GM19035 (cell line): ENCODE measurements around the gene PACSIN1.

ENCODE experiments used
- ATAC-seq: cut with Tn5 transposase; IDR thresholded peaks from one replicate; pipeline ENCODE4 v1.9.1; 2021; ENCODE audit not compliant: unreplicated experiment

The PACSIN1 gene

DNA sequence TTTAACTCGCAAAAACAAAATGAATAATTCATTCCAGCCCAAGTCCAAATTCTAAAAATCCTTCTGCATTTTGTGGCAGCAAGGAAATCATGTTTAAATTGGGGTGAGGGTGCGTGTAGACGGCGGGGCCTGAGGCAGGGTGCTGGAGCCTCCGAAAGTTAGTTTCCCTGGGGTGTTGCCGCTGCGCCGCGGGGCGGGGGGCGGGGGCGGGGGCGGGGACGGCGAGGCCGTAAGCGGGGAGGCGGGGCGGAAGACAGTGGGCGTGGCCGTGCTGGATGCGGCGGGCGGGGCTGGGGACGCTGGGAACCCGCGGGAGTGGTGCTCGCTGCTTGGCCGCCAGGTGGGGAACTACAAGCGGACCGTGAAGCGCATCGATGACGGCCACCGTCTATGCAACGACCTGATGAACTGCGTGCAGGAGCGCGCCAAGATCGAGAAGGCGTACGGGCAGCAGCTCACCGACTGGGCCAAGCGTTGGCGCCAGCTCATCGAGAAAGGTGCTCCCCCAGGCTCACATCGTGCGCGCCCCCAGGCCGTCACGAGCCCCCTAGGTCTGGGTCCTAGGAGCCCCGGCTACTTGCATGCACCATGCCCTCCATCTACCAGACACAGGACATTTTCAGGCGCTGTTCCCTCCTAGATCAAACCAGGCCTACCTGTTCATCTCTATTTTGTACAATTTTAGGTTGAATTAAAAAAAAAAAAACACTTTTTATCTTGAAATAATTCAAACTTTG lies 61.3 kb downstream of the PACSIN1 start:
- peak; percentile 65 for ATAC-seq

DNA sequence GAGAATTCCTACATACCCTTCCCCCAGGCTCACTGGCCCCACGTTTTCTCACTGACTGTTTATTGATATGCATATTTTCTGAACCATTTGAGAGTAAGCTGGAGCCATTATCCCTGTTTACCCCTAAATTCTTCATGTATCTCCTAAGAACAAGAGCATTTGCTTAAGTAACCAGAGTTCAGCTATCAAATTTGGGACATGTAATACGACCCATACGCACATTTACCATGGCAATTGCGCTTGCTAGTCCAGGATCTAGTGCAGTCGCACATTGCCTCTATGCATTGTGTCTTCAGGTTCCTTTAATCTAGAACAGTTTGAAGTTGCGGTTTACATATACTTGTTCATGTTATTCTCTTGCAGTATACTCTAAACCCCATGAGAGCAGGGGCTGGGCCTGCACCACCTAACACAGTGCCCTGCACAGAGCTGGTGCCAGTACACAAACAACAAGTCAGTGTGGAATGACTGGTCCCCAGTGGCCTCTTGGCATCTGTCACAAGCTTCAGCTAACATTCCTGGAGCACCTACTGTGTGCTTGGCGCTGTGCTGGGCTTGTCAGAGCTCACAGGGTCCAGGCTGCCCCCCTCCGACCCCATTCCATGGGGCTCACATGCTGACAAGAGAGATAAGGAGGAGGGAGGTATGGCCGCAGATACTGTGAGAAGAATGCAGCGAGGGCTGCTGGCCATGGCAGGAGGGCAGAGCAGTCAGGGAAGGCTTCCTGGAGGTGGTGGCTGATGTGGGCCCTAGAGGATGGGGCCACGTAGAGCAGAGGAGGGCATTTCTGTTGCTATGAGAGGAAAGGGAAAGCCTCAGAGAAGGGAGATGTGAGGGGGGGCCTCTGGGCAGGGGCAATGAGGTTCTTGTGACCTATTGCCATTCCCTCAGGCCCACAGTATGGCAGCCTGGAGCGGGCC lies 62.1 kb downstream of the PACSIN1 start:
- ATAC-seq = no peak

DNA sequence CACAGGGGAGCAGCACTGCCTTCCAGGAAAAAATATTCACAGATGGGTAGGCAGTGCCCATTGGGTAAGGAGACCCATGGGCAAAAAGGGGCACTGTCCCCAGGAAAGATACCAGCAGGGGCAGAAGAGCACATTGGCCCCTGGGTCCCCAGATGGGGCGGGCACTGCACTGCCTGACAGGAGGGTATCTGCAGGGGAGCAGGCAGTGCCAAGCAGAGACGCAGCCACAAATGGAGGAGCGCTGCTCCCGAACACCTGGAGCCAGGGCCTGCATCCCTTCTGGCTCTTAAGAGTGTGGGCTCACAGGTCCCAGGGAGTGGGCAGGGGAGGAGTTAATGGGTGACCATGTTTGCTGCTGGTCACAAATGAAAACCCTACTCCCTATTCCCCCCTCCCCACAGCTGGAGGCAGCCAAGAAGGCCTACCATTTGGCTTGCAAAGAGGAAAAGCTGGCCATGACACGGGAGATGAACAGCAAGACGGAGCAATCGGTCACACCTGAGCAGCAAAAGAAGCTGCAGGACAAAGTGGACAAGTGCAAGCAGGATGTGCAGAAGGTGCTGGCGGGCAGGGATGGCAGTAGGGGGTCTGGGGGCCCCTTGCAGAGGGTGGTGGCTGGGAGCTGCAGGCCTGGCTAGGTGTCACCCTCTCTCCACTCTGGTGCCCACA lies 63.3 kb downstream of the PACSIN1 start:
- no peak for ATAC-seq

DNA sequence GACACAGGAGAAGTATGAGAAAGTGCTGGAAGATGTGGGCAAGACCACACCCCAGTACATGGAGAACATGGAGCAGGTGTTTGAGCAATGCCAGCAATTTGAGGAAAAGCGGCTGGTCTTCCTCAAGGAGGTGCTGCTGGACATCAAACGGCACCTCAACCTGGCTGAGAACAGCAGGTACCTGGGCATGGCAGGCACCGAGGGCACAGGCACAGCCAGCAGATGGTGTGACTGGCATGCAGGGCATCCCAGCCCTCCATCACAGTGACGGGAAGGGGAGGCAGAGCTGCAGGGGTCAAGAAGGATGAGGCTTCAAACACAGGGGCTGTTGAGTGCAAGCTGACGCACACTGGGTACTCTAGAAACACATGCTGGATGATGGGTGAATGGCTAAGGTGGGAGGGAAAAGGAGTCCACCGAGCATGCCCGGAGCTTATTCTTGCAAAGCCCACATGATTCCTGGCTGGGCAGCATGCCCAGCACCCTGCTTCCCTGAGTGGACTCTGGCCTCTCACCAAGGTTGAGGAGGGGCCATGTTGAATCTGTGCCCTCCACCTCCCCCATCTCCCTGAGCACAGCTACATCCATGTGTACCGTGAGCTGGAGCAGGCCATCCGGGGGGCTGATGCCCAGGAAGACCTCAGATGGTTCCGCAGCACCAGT lies 63.9 kb downstream of the PACSIN1 start:
- no peak for ATAC-seq

DNA sequence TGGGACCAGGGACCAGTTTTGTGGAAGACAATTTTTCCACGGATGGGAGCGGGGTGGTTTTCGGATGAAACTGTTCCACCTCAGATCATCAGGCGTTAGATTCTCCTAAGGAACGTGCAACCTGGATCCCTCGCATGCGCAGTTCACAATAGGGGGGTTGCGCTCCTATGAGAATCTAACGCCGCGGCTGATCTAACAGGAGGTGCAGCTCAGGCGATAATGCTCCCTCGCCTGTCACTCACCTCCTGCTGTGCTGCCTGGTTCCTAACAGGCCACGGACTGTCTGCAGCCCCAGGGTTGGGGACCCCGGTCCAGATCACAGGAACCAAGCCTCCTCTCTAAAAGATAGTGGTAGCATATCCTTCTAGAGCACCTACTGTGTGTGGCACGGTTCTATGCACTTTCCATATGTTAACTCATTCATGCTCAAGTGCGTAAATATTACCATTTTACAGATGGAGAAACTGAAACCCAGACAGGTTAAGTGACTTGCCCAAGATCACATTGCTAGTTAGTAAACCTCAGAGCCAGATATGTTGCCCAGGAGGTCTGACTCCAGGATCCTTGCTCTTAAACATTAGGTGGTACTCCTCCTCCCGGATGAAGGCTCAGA lies 65.0 kb downstream of the PACSIN1 start:
- ATAC-seq = no peak

DNA sequence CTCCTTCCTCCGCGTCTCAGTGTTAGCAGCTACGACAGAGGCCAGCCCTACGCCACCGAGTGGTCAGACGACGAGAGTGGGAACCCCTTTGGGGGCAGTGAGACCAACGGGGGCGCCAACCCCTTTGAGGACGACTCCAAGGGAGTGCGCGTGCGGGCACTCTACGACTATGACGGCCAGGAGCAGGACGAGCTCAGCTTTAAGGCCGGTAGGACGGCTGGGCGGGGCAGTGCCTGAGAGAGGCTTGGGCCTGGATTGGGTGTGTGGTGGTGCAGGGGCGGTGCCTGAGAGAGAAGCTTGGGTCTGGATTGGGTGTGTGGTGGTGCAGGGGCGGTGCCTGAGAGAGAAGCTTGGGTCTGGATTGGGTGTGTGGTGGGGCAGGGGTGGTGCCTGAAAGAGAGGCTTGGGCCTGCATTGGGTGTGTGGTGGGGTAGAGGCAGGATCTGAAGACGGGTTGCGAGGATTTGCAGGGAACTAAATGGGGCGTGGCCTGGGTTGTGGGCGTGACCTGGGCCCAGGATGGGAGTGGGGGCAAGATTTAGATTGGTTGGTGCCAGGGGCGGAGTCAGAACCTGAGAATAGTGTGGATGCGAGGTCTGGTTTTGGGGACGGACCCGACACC lies 65.8 kb downstream of the PACSIN1 start:
- peak; percentile 53 for ATAC-seq

DNA sequence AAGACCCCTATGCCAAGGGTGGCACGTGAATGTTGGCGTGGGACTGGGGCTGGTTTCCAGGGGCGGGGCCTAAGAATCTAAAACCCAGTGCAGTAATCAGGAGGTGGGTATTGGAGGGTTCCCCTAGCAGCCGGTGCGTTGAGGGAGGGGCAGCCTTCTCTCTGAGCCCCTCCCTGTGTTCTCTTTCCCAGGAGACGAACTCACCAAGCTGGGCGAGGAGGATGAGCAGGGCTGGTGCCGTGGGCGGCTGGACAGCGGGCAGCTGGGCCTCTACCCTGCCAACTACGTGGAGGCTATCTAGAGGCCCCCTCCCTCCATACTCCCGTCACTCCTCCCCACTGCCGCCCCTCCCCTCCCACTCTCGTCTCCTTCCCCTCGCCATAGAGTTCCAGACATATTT lies 66.4 kb downstream of the PACSIN1 start:
- no peak for ATAC-seq

DNA sequence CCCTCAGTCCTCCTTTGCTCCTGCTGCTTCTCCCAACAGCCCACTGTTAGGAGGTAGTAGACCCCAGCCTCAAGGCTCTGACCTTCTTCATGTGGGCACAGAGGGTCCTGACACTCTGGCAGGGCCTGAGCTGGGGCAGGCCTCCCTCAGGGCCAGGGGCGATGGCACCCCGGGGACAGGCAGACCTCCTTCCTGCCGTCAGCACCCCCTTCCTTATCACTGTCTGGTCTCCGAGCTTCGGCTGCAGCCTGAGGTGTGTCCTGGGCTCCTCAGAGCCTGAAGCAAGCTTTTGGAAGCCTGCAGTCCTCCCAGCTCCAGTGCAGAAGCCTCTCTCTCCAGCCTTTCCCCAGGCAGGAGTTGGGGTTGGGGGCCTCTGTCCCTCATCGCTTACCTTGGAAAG lies 68.3 kb downstream of the PACSIN1 start:
- no peak for ATAC-seq

DNA sequence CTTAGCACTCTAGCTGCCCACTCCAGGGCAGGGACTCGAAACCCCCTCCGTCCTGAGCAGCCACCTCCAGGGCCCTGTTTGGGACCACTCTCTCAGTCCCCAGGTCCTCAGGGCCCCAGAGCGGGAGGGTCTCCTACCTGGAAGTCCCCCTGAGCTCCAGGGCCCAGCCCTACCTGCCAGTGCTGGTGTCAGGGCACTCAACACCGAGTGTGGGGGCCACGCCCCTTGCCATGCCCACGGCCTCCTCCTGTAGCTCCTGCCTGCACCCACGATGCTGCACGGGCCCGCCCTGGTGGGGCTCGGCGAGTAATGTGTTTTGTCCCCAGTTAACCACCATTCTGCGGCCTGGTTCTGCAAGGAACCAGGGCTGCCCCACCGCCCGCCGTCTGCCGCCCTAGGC lies 68.8 kb downstream of the PACSIN1 start:
- no peak for ATAC-seq

DNA sequence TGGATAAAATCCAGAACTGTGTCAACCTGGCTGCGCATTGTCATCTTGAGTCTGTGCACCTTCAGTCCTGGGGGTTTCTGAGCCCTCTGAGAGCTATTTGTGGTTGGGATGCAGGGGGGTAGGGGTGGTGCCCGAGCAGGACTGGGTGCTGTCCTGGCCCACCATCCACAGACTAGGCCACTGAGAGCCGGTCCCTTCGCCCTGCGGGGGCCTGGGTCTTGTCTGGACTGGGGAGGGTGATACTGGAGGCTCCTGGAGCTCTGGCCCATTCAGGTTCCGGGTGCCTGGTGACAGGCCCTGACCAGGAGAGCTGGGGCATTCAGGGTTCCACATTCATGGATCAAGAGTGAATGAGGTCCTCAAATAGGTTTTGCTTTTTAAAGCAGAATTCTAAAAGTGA lies 69.3 kb downstream of the PACSIN1 start:
- ATAC-seq = no peak

DNA sequence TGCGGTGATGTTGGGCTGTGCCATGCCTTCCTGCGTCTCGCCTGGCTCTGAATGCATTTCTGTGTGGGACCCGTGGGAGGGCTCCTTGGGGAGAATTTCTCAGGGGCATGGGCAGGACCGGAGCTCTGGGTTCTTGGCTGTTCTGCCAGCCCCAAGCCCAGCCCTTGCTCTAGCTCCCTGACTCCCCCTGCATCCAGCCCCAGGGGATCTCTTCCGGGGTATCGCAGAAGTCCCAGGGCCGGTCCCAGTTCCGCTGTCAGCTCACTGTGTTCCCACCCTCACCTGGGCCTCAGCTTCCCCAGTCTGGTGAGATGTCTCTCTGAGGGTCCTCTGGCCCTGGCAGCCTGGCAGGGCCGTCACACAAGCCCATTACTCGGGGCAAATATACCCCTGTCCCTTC lies 69.8 kb downstream of the PACSIN1 start:
- no peak for ATAC-seq

DNA sequence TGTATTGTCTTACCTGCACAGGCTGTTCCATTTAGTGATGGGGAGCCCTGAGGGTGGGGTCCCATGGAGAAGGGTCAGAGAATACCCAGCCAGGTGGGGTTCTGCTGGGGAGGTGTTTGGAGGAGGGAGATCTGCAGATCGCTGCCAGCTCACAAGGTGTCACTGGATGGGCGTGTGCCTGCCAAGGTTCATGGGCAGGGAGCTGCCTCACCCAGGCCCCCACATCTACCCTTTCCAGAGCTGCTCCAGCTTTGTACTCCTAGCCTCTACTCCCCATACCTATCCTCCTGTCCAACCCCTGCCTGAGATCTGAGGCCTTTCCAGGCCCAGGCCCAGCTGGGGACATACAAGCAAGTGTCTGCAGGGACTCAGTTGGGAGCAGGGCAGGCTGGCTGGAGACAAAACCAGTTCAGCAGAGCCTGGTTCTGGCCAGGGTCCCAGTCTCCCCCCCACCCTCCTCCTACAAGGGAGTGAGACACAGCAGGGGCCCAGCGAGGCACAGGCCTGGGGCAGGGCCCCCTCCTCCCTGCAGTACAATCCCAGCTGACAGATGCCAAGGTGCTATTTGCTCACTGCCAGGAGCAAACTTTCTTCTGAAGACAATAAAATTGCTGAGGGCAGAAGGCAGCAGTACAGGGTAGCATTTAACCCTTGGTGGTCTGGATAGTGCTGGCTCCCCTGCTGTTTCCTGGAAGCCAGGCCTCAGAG lies 70.5 kb downstream of the PACSIN1 start:
- ATAC-seq = no peak

DNA sequence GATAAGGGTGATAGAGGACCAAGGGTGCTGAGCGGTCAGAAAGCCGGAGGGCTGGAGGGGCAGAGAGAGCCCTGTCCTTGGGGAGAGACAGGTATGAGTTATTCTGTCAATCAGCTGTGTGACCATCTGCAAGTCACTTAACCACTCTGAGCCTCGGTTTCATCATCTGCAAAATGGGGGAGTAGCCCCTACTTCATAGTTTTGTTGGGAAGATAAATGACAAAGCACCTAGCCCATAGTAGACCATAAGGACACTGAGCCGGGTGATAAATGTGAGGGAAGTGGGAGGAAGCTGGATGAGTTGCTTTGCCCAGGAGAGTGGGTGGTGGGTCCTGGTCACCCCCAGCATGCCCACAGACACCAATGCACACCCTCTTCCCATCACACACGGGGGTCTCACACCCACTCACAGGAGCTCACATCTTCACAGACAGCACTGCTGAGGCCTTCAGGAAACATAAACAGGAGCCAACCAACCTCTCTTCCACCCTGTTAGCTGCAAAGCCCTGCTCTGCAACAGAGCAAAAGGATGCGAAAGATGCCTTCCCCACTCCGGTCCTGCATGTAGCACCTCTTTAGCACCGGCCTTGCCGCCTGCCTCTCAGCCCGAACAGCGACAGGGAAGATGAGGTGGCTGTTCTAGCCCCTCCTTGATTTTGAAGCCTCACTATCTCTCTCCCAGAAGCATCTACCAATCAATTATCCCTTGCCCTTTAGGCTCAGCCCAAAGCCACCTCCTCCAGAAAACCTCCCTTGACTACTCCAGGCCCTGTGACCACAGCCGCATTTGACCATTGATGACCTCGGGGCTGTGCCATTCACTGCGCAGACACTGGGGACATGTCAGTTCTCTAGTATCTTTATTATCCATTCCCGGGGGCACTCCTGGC lies 71.3 kb downstream of the PACSIN1 start:
- ATAC-seq = no peak

DNA sequence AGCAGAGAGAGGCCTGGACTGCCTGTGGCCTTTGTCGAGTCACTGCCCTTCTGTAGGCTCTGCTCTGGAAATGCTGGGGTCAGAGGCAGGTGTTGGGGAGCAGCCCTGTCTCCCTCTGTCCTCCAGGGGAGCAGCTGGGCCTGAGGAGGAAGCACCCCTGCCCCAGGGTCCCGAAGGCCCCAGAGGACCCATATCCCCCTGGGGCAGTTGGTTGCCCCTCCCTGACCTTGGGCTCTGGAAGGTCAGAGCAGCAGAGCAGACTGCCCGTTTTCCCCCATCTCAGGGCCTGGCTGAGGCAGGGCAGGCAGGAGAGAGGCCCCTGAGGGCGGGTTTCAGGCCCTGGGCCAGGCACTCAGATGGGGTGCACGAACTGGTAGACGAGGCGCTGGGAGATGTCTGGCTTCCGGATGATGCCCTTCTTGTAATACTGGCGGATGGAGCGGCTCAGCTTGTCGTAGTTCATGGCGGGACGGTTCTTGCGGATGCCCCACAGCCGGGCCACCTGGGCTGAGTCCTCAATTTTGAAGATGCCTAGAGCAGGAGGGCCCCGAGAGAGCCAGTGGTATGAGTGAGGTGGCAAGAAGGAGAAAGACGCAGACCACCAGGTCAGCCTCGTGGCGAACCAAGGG lies 72.2 kb downstream of the PACSIN1 start:
- no peak for ATAC-seq

DNA sequence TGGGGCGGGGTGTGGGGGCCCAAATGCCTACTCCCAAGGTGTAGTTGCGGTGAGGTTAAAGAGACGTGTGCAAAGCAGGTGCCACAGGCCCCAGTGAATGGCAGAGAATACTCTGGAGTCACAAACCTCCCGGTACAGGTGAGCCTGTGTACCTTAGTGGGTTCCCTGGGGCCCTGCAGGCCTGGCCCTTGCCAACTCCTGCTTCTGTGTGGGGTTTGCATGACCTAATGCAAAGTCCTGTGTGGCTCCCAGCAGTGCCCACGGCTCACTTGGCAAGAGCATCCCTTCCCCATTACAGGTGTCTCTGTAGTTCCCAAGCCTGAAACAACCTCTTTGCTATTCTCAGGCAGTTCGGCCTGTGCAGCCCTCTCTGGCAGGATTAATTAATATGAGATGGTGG lies 72.7 kb downstream of the PACSIN1 start:
- no peak for ATAC-seq

DNA sequence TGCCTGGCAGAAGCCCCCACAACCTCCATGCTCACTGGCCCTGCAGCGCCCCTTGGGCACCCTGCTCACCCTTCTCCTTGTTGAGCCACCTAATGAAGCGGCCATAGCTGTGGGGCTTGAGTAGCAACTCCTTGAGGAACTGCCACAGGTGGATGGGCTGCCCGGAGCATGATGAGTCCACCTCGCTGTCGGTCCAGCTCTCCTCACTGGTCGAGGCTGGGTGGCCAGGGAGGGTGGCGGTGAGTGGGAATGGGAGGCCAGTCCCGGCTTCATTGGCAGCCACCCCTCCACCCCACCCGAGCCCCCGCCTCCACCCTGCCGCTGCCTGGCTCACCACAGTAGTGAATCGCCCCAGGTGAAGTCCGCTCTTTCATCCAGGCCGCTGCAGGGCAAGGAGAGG lies 73.3 kb downstream of the PACSIN1 start:
- ATAC-seq = no peak

DNA sequence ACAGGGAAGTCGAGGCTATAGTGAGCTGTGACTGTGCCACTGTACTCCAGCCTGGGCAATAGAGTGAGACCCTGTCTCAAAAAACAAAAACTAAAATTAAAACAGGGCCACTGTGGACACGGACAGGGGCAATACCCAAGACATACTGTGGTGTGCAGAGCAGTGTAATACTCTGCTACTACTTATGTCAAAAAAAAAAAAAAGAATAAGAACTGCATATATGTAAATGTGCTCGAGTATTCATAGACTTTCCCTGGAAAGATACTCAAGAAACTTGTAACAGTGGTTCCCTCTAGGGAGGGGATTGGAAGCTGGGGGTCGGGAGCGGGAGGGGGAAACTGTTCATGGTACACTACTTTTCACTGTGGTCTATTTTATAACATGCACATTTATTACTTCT lies 74.3 kb downstream of the PACSIN1 start:
- no peak for ATAC-seq

DNA sequence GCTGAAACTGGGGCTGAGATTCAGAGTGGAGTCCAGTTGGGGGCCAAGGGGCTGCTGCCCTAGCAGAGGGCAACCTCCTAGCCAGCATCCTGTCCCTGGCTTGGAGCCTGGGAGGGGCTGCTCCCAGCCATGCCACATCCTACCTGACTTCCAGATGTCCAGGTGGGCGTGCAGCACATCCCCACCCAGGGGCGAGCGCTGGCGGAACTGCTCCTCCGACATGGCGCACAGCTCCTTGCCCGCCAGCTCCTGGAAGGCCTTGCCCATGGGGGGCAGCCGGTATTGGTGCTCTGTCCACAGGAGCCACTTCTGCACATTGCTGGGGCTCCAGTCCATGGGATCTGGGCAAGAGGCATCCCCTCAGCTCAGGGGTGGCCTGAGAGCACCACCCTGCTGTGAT lies 75.0 kb downstream of the PACSIN1 start:
- no peak for ATAC-seq
